Activated naive CD4-positive, alpha-beta T cell treated with anti-CD3 and anti-CD28 coated beads for 36 hours (primary cell): Measurements from ENCODE around the gene DCAF8. TPM values are rescaled to one million over a fixed set of nuclear protein-coding genes. Genes with fewer than 3 reads are reported as not detected.

Experiments used
- CTCF ChIA-PET: fragments of 350-600 bp; sonication (Branson Sonifier 250); formaldehyde crosslinking; loops from one replicate; lab custom pipeline; 2021; ENCODE audit warnings: antibody characterized with exemption; lab: Charles Lee
- DNase-seq: peaks from one replicate; pipeline ENCODE4 v3.0.0-alpha.2; 2020
- H3K27ac Mint-ChIP-seq: one replicate; pipeline ENCODE4 v1.8.0; 2021; ENCODE audit warnings: mild to moderate bottlenecking, mixed read lengths
- H3K27me3 Mint-ChIP-seq: one replicate; pipeline ENCODE4 v1.8.0; 2021; ENCODE audit warnings: low read depth, mixed read lengths
- H3K36me3 Mint-ChIP-seq: one replicate; pipeline ENCODE4 v1.8.0; 2021; ENCODE audit warnings: low read depth, mixed read lengths
- H3K4me1 Mint-ChIP-seq: one replicate; pipeline ENCODE4 v1.8.0; 2021; ENCODE audit warnings: low read depth, mixed read lengths
- H3K4me3 Mint-ChIP-seq: one replicate; pipeline ENCODE4 v1.8.0; 2021; ENCODE audit warnings: mild to moderate bottlenecking, moderate library complexity, mixed read lengths
- H3K9me3 Mint-ChIP-seq: one replicate; pipeline ENCODE4 v1.8.0; 2021; ENCODE audit warnings: mixed read lengths
- intact Hi-C: fragments of 100-400 bp; cut with micrococcal nuclease; formaldehyde crosslinking; loops from one replicate; pipeline ENCODE4 v1.15.1; 2023
- total RNA-seq, 2 experiments: library from RNA; stranded (reverse); gene quantifications; one replicate each; pipeline ENCODE4 v1.2.3, GENCODE V29; 2021

DCAF8 gene
- total RNA-seq, 2 experiments from 2014 or later: 218 to 226 TPM

DNA sequence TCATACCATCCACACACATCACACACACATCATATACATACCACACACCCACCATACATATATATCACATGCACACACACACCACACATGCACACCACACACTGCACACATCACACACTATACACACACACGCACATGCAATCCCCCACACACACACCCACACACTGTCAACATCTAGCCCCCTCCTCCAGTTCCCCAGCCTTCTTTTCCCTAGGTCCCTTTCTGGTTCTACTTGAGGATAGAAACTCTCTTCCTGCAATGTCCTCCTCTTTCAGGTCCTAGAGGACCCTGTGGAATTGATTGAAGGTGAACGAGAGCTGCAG lies 67.7 kb downstream of the DCAF8 start:
- H3K4me1 Mint-ChIP-seq: no peaks in the 10 kb centered on the region
- no peaks in the 10 kb centered on the region for H3K36me3 Mint-ChIP-seq
- CTCF ChIA-PET: interaction anchor here (1.1 to 3.0 kb wide), 4 partner anchors 58 to 182 kb away, joined by 3 to 24 read pairs (median 5); no protein-coding TSS in a partner anchor
- H3K9me3 Mint-ChIP-seq: no peaks in the 10 kb centered on the region
- no peak overlapping the region for H3K4me3 Mint-ChIP-seq
- intact Hi-C loops: no loop called here
- no peak overlapping the region for H3K27ac Mint-ChIP-seq
- no peaks in the 10 kb centered on the region for H3K27me3 Mint-ChIP-seq
- no peak for DNase-seq

DNA sequence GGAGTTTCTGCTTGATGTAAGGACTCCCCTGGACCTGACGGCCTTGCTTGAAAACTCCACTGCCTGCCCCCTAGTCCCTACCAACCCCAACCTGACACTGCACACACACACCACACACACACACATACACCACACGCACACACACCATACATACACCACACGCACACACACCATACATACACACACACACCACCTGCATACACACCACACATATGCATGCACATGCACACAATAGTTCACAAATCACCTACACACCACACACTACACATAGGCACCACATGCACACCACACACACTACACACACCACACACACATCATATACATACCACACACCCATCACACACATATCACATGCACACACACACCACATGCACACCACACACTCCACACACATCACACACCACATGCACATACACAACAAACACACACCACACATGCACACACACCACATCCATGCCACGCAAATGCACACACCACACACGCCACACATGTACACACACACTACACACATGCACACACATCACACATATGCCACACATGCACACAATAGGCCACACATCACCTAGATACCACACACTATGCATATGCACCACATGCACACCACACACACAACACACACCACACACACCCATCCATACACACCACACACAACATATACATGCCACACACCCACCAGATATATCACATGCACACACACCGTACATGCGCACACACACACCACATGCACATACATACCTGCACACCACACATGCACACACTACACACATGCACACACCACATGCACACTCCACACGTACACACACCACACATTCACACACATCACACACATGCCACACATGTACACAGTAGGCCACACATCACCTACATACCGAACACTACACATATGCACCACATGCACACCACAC lies 68.3 kb downstream of the DCAF8 start:
- no peaks in the 10 kb centered on the region for H3K9me3 Mint-ChIP-seq
- intact Hi-C loops: loop anchor here (1.0 to 2.0 kb wide), 7 partner anchors 12 to 413 kb away; no protein-coding TSS in a partner anchor
- H3K4me3 Mint-ChIP-seq: no peak overlapping the region
- no peaks in the 10 kb centered on the region for H3K27me3 Mint-ChIP-seq
- H3K4me1 Mint-ChIP-seq: no peaks in the 10 kb centered on the region
- no peaks in the 10 kb centered on the region for H3K36me3 Mint-ChIP-seq
- H3K27ac Mint-ChIP-seq: no peak overlapping the region
- CTCF ChIA-PET: interaction anchor here (0.6 to 6.0 kb wide), 42 partner anchors 7 to 418 kb away, joined by 3 to 139 read pairs (median 5); partner anchors contain the start of gene PEX19
- DNase-seq: no peak

DNA sequence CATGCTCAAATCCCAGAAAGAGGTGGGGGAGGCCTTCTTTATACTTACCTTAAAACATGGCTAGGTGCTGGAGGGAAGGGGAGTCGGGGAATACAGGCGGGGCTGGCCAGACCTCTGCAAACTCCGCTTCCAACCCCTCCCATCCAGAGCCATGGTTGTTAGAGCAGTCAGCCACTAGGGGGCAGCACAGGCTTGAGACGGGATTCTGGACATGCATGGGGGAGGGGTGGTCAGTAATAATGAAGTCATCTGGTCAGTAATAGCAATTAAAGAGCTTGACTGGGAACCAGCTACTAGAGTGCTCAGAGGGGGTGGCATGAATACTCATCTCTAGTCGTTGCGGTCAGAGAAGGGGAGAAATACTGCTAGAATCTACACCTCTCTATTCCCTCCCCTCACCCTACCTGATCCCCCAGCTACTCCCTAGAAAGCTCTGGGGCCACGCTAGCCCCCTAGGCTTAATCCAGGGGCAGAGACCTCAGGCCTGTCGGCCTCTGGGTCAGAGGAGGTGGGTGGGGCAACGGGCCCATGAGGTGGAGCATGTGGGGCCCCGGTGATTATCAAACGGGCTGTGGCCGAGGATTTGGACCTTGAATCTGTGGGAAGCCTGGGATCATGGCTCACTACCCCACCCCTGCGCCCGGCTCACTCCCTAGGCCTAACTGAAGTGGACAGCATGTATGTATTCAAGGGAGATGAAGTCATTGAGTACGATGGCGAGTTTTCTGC lies 69.1 kb downstream of the DCAF8 start:
- CTCF ChIA-PET: interaction anchor here (0.6 to 6.0 kb wide), 42 partner anchors 8 to 419 kb away, joined by 3 to 139 read pairs (median 4); partner anchors contain the start of gene PEX19
- intact Hi-C loops: loop anchor here (1.0 to 2.0 kb wide), 7 partner anchors 13 to 414 kb away; no protein-coding TSS in a partner anchor
- H3K4me3 Mint-ChIP-seq: no peak overlapping the region
- H3K36me3 Mint-ChIP-seq: no peaks in the 10 kb centered on the region
- peak; percentile 91 for DNase-seq
- no peaks in the 10 kb centered on the region for H3K9me3 Mint-ChIP-seq
- H3K4me1 Mint-ChIP-seq: no peaks in the 10 kb centered on the region
- no peaks in the 10 kb centered on the region for H3K27me3 Mint-ChIP-seq
- no peak overlapping the region for H3K27ac Mint-ChIP-seq

DNA sequence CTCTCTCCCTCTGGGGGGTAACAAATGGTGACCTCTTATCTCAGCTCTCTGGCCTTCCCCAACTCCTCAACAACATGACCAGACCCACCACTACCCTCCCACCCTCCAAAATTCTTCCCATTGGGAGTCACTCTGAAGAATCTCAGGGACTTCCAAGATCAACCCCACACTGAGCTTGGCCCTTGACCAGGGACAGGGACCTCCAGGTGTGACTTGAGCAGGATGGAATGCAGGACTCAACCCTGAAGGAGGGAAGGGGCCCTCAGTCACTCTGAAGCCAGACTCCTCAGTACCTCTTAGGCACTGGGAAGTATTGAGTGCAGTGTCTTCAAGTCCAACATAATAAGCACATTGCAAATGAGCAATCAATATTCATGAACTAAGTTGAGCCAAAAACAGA lies 70.1 kb downstream of the DCAF8 start:
- H3K36me3 Mint-ChIP-seq: no peaks in the 10 kb centered on the region
- intact Hi-C loops: loop anchor here (2.0 kb wide), 1 partner anchor 225 kb away; no protein-coding TSS in a partner anchor

DNA sequence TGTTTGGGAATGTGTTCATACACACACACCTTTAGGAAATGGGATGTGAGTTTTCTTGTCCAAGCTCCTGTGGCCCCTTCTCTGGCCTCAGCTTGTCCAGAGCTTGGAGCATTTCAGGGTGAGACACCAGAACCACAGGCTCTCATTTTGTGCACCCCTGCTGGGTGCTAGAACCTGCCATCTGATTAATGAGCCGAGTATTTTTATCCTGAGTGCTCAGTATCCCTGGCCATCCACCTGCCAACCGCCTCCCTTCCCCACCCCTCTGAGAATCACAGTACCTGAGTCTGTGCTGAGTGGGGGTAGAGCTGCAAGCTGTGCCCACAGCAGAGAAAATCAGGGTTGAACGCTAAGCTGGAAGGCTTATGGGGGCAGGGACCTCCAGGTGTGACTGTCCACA lies 70.6 kb downstream of the DCAF8 start:
- no peaks in the 10 kb centered on the region for H3K4me1 Mint-ChIP-seq
- no peaks in the 10 kb centered on the region for H3K27me3 Mint-ChIP-seq
- H3K27ac Mint-ChIP-seq: no peak overlapping the region
- H3K4me3 Mint-ChIP-seq: no peak overlapping the region
- no peaks in the 10 kb centered on the region for H3K36me3 Mint-ChIP-seq
- CTCF ChIA-PET: interaction anchor here (0.6 to 6.0 kb wide), 12 partner anchors 9 to 185 kb away, joined by 3 to 139 read pairs (median 9); partner anchors contain the start of gene PEX19
- intact Hi-C loops: loop anchor here (2.0 kb wide), 1 partner anchor 225 kb away; no protein-coding TSS in a partner anchor
- DNase-seq: no peak
- no peaks in the 10 kb centered on the region for H3K9me3 Mint-ChIP-seq

More for the DNA sequence above, 70.1 kb downstream of the DCAF8 start:
- H3K27ac Mint-ChIP-seq: no peak overlapping the region
- CTCF ChIA-PET: interaction anchor here (1.2 to 6.0 kb wide), 10 partner anchors 18 to 185 kb away, joined by 3 to 139 read pairs (median 10); partner anchors contain the start of gene PEX19
- no peak for DNase-seq
- no peaks in the 10 kb centered on the region for H3K4me1 Mint-ChIP-seq
- H3K27me3 Mint-ChIP-seq: no peaks in the 10 kb centered on the region
- H3K4me3 Mint-ChIP-seq: no peak overlapping the region
- H3K9me3 Mint-ChIP-seq: no peaks in the 10 kb centered on the region

DNA sequence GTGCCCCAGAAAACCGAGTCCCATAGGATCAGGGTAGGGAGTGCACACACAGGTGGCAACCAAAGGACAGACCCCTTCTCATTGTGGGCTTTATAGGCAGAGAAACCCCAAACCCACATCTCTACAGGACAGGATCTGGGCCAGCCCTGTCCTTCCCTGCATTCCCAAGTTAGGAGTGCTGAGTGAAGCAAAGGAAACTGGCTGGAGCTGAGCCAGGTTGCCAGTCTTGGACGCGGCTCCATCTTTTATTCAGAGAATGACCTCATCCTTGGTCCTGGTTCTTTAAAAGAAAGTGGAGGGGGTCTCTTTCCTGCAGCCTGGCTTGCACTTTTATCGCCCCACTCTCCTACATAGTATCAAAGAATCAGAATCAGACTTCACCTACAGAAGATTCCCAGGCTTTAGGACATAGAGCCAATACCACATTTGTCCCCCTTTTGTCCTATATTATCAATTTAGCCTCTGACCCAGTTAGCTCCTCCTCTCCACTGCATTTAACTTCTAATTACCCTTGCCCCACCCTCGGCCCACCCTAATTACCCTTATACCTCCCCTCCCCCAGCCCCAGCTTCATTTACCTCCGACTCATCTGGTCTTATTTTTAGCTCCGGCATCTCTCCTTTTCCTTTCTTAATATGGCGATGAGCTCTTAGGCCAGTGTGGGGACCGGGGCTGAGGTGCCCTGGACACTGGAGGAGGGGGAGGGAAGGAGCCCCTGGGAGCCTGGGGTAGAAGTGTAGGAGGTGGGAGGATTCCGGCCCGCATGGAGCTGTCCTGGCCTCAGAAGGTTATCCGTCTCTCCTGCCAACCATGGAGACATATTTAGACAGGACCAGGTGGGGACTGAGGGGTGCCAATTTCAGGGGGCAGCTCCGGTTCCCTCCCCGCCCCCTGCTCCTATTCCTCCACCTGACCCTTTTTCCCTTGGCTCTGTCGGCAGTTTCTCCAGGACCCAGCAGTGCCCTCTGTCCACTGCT lies 72.4 kb downstream of the DCAF8 start, which contains the start of gene CASQ1:
Gene CASQ1, plus strand, starts transcription at position 927 of the 977 bp plus-strand sequence. CDS start 177 bp downstream, outside the sequence.
- intact Hi-C loops: no loop called here
- no peaks in the 10 kb centered on the region for H3K36me3 Mint-ChIP-seq
- DNase-seq: no peak
- no peak within 1 kb of the TSS for H3K27ac Mint-ChIP-seq
- H3K4me1 Mint-ChIP-seq: no peaks in the 10 kb centered on the region
- no peaks in the 10 kb centered on the region for H3K9me3 Mint-ChIP-seq
- H3K27me3 Mint-ChIP-seq: no peaks in the 10 kb centered on the region
- no peak within 1 kb of the TSS for H3K4me3 Mint-ChIP-seq
- CTCF ChIA-PET: interaction anchor here (0.6 to 6.0 kb wide), 12 partner anchors 11 to 187 kb away, joined by 3 to 139 read pairs (median 6); partner anchors contain the start of gene PEX19

DNA sequence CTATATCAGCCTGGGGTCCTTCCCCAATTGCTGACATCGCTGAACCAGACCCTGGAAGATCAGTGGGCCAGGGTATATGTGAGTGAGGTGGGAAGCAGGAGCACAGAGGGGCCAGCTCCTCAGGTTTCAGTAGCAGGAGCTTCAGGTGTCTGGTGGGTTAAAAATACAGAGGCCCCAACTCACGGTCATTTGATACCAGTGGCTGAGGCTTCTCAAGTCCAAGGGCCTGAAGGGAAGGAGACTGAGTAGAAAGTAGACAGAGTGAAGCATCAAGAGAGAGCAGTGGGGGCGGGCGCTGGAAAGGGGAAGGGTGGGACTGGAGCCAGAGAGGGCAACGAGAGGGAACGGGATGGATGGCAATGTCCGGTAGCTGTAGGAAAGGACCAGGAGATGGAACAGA lies 74.0 kb downstream of the DCAF8 start:
- H3K36me3 Mint-ChIP-seq: no peaks in the 10 kb centered on the region
- H3K4me1 Mint-ChIP-seq: no peaks in the 10 kb centered on the region
- no peak overlapping the region for H3K27ac Mint-ChIP-seq
- intact Hi-C loops: no loop called here
- no peak for DNase-seq
- H3K27me3 Mint-ChIP-seq: no peaks in the 10 kb centered on the region
- CTCF ChIA-PET: interaction anchor here (1.7 to 6.0 kb wide), 3 partner anchors 66 to 103 kb away, joined by 4 to 139 read pairs (median 6); no protein-coding TSS in a partner anchor
- H3K9me3 Mint-ChIP-seq: no peaks in the 10 kb centered on the region
- H3K4me3 Mint-ChIP-seq: no peak overlapping the region

DNA sequence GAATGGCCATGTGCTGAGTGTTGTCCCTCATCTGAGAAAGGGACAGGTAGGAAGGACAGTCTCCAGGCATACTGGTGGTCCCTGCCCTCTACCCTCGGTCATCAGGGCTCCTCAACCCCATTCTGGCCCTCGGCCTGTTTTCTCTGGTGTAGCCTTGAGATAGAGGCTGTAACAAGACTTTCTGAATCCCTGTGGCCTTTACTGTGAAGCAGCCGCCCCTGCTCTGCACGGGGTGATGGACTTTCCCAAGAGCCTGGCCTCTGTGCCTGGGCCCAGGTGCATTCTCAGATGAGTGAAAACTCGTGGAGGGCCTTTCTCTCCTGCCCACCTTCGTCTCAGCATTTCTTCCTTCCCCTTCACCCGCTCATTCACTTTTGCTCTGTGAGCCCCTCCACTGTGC lies 74.9 kb downstream of the DCAF8 start:
- CTCF ChIA-PET: interaction anchor here (2.0 kb wide), 2 partner anchors 86 to 105 kb away, joined by 4 to 8 read pairs; no protein-coding TSS in a partner anchor
- no peaks in the 10 kb centered on the region for H3K4me1 Mint-ChIP-seq
- no peaks in the 10 kb centered on the region for H3K27me3 Mint-ChIP-seq
- H3K9me3 Mint-ChIP-seq: no peaks in the 10 kb centered on the region
- H3K36me3 Mint-ChIP-seq: no peaks in the 10 kb centered on the region
- H3K4me3 Mint-ChIP-seq: no peak overlapping the region
- no peak for DNase-seq
- no peak overlapping the region for H3K27ac Mint-ChIP-seq
- intact Hi-C loops: no loop called here

DNA sequence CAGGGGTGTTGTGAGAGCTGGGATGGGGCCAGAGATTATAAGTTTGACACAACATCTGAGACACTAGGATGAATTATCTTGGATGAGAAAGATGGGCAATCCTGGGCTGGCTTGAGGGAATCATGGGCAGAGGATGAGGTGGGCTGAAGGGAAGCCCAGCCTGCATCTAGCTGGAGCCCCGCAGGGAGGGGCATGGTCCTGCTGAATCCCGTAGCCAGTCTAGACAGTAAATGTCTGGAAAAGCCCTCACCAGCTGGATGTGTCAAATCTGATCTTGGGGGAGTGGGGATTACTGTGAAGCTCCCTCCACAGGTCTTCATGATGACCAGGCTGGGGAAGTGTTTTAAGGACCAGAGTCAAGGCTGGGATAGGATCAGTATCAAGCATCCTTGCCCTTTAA lies 75.6 kb downstream of the DCAF8 start:
- no peaks in the 10 kb centered on the region for H3K36me3 Mint-ChIP-seq
- intact Hi-C loops: no loop called here
- no peaks in the 10 kb centered on the region for H3K9me3 Mint-ChIP-seq
- no peak overlapping the region for H3K4me3 Mint-ChIP-seq
- no peaks in the 10 kb centered on the region for H3K4me1 Mint-ChIP-seq
- DNase-seq: no peak
- H3K27ac Mint-ChIP-seq: no peak overlapping the region
- CTCF ChIA-PET: interaction anchor here (0.6 to 2.0 kb wide), 4 partner anchors 15 to 190 kb away, joined by 3 to 8 read pairs (median 3); no protein-coding TSS in a partner anchor
- H3K27me3 Mint-ChIP-seq: peaks cover 2% of the 10 kb centered on the region

DNA sequence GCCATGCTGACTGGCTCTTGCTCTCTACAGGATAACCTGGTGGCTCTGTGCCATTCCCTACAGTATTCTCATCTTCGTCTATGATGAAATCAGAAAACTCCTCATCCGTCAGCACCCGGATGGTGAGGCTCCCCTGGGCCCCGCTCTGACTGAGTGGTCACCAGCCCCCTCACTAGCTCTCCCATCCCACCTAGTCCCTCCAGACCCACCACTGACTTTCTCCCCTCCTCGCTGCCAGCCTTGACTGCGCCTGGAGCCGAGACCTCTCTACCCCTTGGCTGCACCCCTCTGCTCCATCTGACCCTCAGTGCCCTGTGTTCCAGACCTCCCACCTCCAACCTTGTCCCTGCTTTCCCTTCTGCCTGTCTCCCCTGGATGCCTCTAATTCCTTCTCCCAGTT lies 76.1 kb downstream of the DCAF8 start:
- no peak overlapping the region for H3K27ac Mint-ChIP-seq
- H3K4me3 Mint-ChIP-seq: no peak overlapping the region
- H3K9me3 Mint-ChIP-seq: no peaks in the 10 kb centered on the region
- no peaks in the 10 kb centered on the region for H3K36me3 Mint-ChIP-seq
- no peak for DNase-seq
- CTCF ChIA-PET: interaction anchor here (0.6 to 2.0 kb wide), 4 partner anchors 14 to 190 kb away, joined by 3 to 8 read pairs (median 3); no protein-coding TSS in a partner anchor
- intact Hi-C loops: no loop called here
- H3K27me3 Mint-ChIP-seq: peaks cover 2% of the 10 kb centered on the region
- no peaks in the 10 kb centered on the region for H3K4me1 Mint-ChIP-seq

DNA sequence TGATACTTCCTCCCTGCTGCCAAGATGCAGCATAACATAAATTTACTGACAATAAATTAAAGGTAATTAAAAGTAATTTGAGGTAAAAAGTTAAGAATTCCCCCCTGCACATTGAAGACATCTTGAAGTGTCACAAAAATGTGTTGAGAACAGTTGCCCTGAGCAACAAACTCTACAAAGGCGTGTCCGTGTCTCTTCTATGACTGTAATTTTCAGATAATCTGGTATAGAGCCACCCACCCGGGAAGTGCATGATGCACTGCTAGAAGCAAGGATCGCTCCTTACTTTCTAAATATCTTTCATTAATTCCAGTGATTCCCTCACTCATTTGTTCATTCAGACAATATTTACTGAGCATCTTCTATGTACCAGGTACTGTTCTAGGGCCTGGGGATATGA lies 83.0 kb downstream of the DCAF8 start:
- Mint-ChIP-seq H3K4me1 (no peaks in the 10 kb centered on the region), H3K27me3 (peaks cover 4% of the 10 kb centered on the region), H3K27ac (no peak overlapping the region), H3K9me3 (no peaks in the 10 kb centered on the region), H3K36me3 (no peaks in the 10 kb centered on the region), H3K4me3 (no peak overlapping the region)
- intact Hi-C loops: no loop called here
- no peak for DNase-seq
- CTCF ChIA-PET: interaction anchor here (0.9 to 1.4 kb wide), 2 partner anchors 14 to 93 kb away, joined by 3 read pairs; no protein-coding TSS in a partner anchor
